Activated CD8-positive, alpha-beta T cell treated with anti-CD3 and anti-CD28 coated beads, Interleukin-2, amount 10 ng/mL, durations not matched to agents 7 days and 5 days (primary cell): ENCODE data around the gene MST1R. TPM values are rescaled to one million over a fixed set of nuclear protein-coding genes. Genes with fewer than 3 reads are reported as not detected.
"Not testable (repeated sequence)": the region's sequence is repeated elsewhere in the genome, so short reads cannot be mapped to it uniquely, and the experiment has no call there.

Experiments
- ATAC-seq: fragments of 150-1000 bp; cut with Tn5 transposase; one replicate; pipeline ENCODE4 v1.10.0; 2021; ENCODE audit warnings: moderate library complexity
- CTCF ChIA-PET: fragments of 350-600 bp; sonication (Branson Sonifier 250); formaldehyde crosslinking; loops from one replicate; lab custom pipeline; 2021; ENCODE audit warnings: antibody characterized with exemption; lab: Charles Lee
- POLR2A ChIA-PET: fragments of 350-600 bp; sonication (Branson Sonifier 250); formaldehyde crosslinking; loops from one replicate; lab custom pipeline; 2021; ENCODE audit warnings: antibody characterized with exemption; lab: Charles Lee
- DNase-seq: peaks from one replicate; pipeline ENCODE4 v3.0.0-alpha.2; 2020
- H3K27ac Mint-ChIP-seq: one replicate; pipeline ENCODE4 v1.8.0; 2021; ENCODE audit warnings: mild to moderate bottlenecking, mixed read lengths
- H3K27me3 Mint-ChIP-seq: one replicate; pipeline ENCODE4 v1.8.0; 2021; ENCODE audit warnings: low read depth, mixed read lengths
- H3K36me3 Mint-ChIP-seq: one replicate; pipeline ENCODE4 v1.8.0; 2021; ENCODE audit warnings: low read depth, mixed read lengths
- H3K4me1 Mint-ChIP-seq: one replicate; pipeline ENCODE4 v1.8.0; 2021; ENCODE audit warnings: low read depth, mixed read lengths
- H3K4me3 Mint-ChIP-seq: one replicate; pipeline ENCODE4 v1.8.0; 2021; ENCODE audit warnings: mild to moderate bottlenecking, mixed read lengths
- H3K9me3 Mint-ChIP-seq: one replicate; pipeline ENCODE4 v1.8.0; 2022; ENCODE audit warnings: mixed read lengths; ENCODE audit not compliant: insufficient read depth
- total RNA-seq, 2 experiments: library from RNA; stranded (reverse); gene quantifications; one replicate each; pipeline ENCODE4 v1.2.3, GENCODE V29; 2021

Gene MST1R
- total RNA-seq = 1 to 10 TPM; 3.2 to 3.9 TPM

- peak; percentile 99 for ATAC-seq
- ChIA-PET POLR2A (no interaction called here), CTCF (interaction anchor here (0.6 to 1.9 kb wide), 2 partner anchors 101 to 168 kb away, joined by 3 to 7 read pairs; partner anchors contain the start of gene INKA1)
- Mint-ChIP-seq H3K9me3 (no peaks in the 10 kb centered on the region), H3K27ac (peak within 1 kb of the TSS; percentile 95), H3K4me1 (peaks cover 39% of the 10 kb centered on the region), H3K4me3 (peak within 1 kb of the TSS; percentile 93), H3K36me3 (peaks cover 3% of the 10 kb centered on the region), H3K27me3 (no peaks in the 10 kb centered on the region)
- peak; percentile 92 for DNase-seq
These were observed at the start of gene MST1R for GRCh38 chr3:49903451-49904424. MST1R (minus strand) TSS chr3:49903873; CDS start chr3:49903609, 264 bp downstream.

GRCh38 chr3:49952924-49953323 lies 49.3 kb upstream of the MST1R start:
- POLR2A ChIA-PET = no interaction called here
- CTCF ChIA-PET = no interaction called here
- H3K9me3 Mint-ChIP-seq = no peaks in the 10 kb centered on the region
- H3K27ac Mint-ChIP-seq = no peak overlapping the region
- DNase-seq = no peak
- H3K36me3 Mint-ChIP-seq = peaks cover 1% of the 10 kb centered on the region
- H3K27me3 Mint-ChIP-seq = no peaks in the 10 kb centered on the region
- no peak for ATAC-seq
- H3K4me1 Mint-ChIP-seq = peaks cover 11% of the 10 kb centered on the region
- no peak overlapping the region for H3K4me3 Mint-ChIP-seq

- no peak overlapping the region for H3K4me3 Mint-ChIP-seq
- no peaks in the 10 kb centered on the region for H3K9me3 Mint-ChIP-seq
- POLR2A ChIA-PET = no interaction called here
- ATAC-seq (no peak), DNase-seq (no peak)
- peaks cover 27% of the 10 kb centered on the region for H3K36me3 Mint-ChIP-seq
- CTCF ChIA-PET = no interaction called here
- peaks cover 31% of the 10 kb centered on the region for H3K4me1 Mint-ChIP-seq
- no peaks in the 10 kb centered on the region for H3K27me3 Mint-ChIP-seq
- no peak overlapping the region for H3K27ac Mint-ChIP-seq
These were observed 39.0 kb upstream of the MST1R start for GRCh38 chr3:49942651-49943050.

- CTCF ChIA-PET = interaction anchor here (2.3 kb wide), 1 partner anchor 11 kb away, joined by 19 read pairs; the partner anchor contains the start of gene MON1A
- H3K27me3 Mint-ChIP-seq = no peaks in the 10 kb centered on the region
- POLR2A ChIA-PET = interaction anchor here (0.8 to 2.2 kb wide), 4 partner anchors 11 to 358 kb away, joined by 3 to 24 read pairs (median 4); partner anchors contain the start of gene MON1A
- peak overlapping the region; percentile 98 for H3K27ac Mint-ChIP-seq
- no peaks in the 10 kb centered on the region for H3K9me3 Mint-ChIP-seq
- H3K36me3 Mint-ChIP-seq = peaks cover 21% of the 10 kb centered on the region
- peaks cover 27% of the 10 kb centered on the region for H3K4me1 Mint-ChIP-seq
- peak overlapping the region; percentile 99 for H3K4me3 Mint-ChIP-seq
- ATAC-seq = no peak
- no peak for DNase-seq
These were observed 37.1 kb upstream of the MST1R start for GRCh38 chr3:49940667-49941249.

- H3K27me3 Mint-ChIP-seq = no peaks in the 10 kb centered on the region
- no peaks in the 10 kb centered on the region for H3K9me3 Mint-ChIP-seq
- DNase-seq = peak; percentile 98
- ChIA-PET CTCF (interaction anchor here (1.2 to 2.3 kb wide), 2 partner anchors 10 to 99 kb away, joined by 3 to 19 read pairs; partner anchors contain the start of gene MON1A), POLR2A (interaction anchor here (0.8 to 2.2 kb wide), 6 partner anchors 10 to 358 kb away, joined by 3 to 24 read pairs (median 3); partner anchors contain the start of genes MON1A and RBM5)
- peaks cover 27% of the 10 kb centered on the region for H3K4me1 Mint-ChIP-seq
- ATAC-seq = peak; percentile 97
- H3K4me3 Mint-ChIP-seq = peak within 1 kb of the TSS; percentile 99
- H3K27ac Mint-ChIP-seq = peak within 1 kb of the TSS; percentile 98
- peaks cover 18% of the 10 kb centered on the region for H3K36me3 Mint-ChIP-seq
These were observed 36.4 kb upstream of the MST1R start, which contains the start of gene RBM6 for GRCh38 chr3:49939858-49940666. RBM6 (plus strand) TSS chr3:49940150; CDS start chr3:49962642, 22,492 bp downstream.

GRCh38 chr3:49937090-49937489 lies 33.4 kb upstream of the MST1R start:
- DNase-seq (no peak), ATAC-seq (no peak)
- H3K27me3 Mint-ChIP-seq = no peaks in the 10 kb centered on the region
- H3K9me3 Mint-ChIP-seq = no peaks in the 10 kb centered on the region
- peaks cover 6% of the 10 kb centered on the region for H3K36me3 Mint-ChIP-seq
- no peak overlapping the region for H3K27ac Mint-ChIP-seq
- ChIA-PET POLR2A (no interaction called here), CTCF (no interaction called here)
- H3K4me3 Mint-ChIP-seq = no peak overlapping the region
- peaks cover 15% of the 10 kb centered on the region for H3K4me1 Mint-ChIP-seq

GRCh38 chr3:49932281-49932680 lies 28.6 kb upstream of the MST1R start:
- H3K9me3 Mint-ChIP-seq, DNase-seq, H3K4me3 Mint-ChIP-seq, ATAC-seq, H3K27me3 Mint-ChIP-seq, H3K27ac Mint-ChIP-seq, CTCF ChIA-PET, H3K36me3 Mint-ChIP-seq: not testable (repeated sequence)
- H3K4me1 Mint-ChIP-seq = peaks cover 23% of the 10 kb centered on the region
- POLR2A ChIA-PET = interaction anchor here (0.7 kb wide), 1 partner anchor 37 kb away, joined by 3 read pairs; no protein-coding TSS in a partner anchor

GRCh38 chr3:49930922-49931321 lies 27.2 kb upstream of the MST1R start:
- Mint-ChIP-seq H3K36me3 (peaks cover 4% of the 10 kb centered on the region), H3K27me3 (no peaks in the 10 kb centered on the region), H3K4me1 (peaks cover 24% of the 10 kb centered on the region), H3K27ac (no peak overlapping the region), H3K4me3 (no peak overlapping the region), H3K9me3 (no peaks in the 10 kb centered on the region)
- DNase-seq = no peak
- POLR2A ChIA-PET = interaction anchor here (3.0 kb wide), 1 partner anchor 9 kb away, joined by 24 read pairs; the partner anchor contains the start of gene RBM6
- CTCF ChIA-PET = interaction anchor here (0.7 to 3.1 kb wide), 2 partner anchors 9 to 24 kb away, joined by 3 to 19 read pairs; partner anchors contain the start of gene RBM6
- ATAC-seq = no peak

- Mint-ChIP-seq H3K4me3 (peak overlapping the region; percentile 80), H3K4me1 (peaks cover 26% of the 10 kb centered on the region), H3K9me3 (no peaks in the 10 kb centered on the region), H3K36me3 (peaks cover 4% of the 10 kb centered on the region), H3K27ac (peak overlapping the region; percentile 81), H3K27me3 (no peaks in the 10 kb centered on the region)
- DNase-seq = no peak
- no peak for ATAC-seq
- ChIA-PET CTCF (interaction anchor here (1.1 to 3.1 kb wide), 3 partner anchors 9 to 14 kb away, joined by 3 to 19 read pairs (median 3); partner anchors contain the start of gene RBM6), POLR2A (interaction anchor here (3.0 kb wide), 1 partner anchor 10 kb away, joined by 24 read pairs; the partner anchor contains the start of gene RBM6)
These were observed 26.6 kb upstream of the MST1R start for GRCh38 chr3:49930168-49930690.

- POLR2A ChIA-PET = interaction anchor here (0.8 to 3.0 kb wide), 3 partner anchors 10 to 11 kb away, joined by 3 to 24 read pairs (median 4); partner anchors contain the start of gene RBM6
- CTCF ChIA-PET = interaction anchor here (0.8 to 3.1 kb wide), 5 partner anchors 10 to 23 kb away, joined by 3 to 19 read pairs (median 3); partner anchors contain the start of gene RBM6
- H3K4me3 Mint-ChIP-seq = peak within 1 kb of the TSS; percentile 80
- no peaks in the 10 kb centered on the region for H3K27me3 Mint-ChIP-seq
- H3K36me3 Mint-ChIP-seq = peaks cover 4% of the 10 kb centered on the region
- peaks cover 26% of the 10 kb centered on the region for H3K4me1 Mint-ChIP-seq
- DNase-seq (peak; percentile 89), ATAC-seq (peak; percentile 98)
- no peaks in the 10 kb centered on the region for H3K9me3 Mint-ChIP-seq
- peak within 1 kb of the TSS; percentile 81 for H3K27ac Mint-ChIP-seq
These were observed 25.9 kb upstream of the MST1R start, which contains the start of gene MON1A for GRCh38 chr3:49929291-49930167. MON1A (minus strand) TSS chr3:49929811; CDS start chr3:49913346, 16,465 bp downstream.
